GM18499 (cell line): Measurements from ENCODE around the gene ZNF385C.

Experiments
- ATAC-seq: cut with Tn5 transposase; IDR thresholded peaks from one replicate; pipeline ENCODE4 v1.9.1; 2021; ENCODE audit warnings: moderate number of reproducible peaks; ENCODE audit not compliant: insufficient read depth, unreplicated experiment

Gene ZNF385C

GRCh38 chr17:42079541-42079940 lies 18.7 kb downstream of the ZNF385C start:
- ATAC-seq: no peak

- no peak for ATAC-seq
Measured at GRCh38 chr17:42078396-42079043, 19.8 kb downstream of the ZNF385C start.

- no peak for ATAC-seq
Measured at GRCh38 chr17:42077755-42078154, 20.5 kb downstream of the ZNF385C start.

GRCh38 chr17:42076797-42077559 lies 21.3 kb downstream of the ZNF385C start:
- ATAC-seq: no peak

- ATAC-seq: no peak
Measured at GRCh38 chr17:42075789-42076188, 22.5 kb downstream of the ZNF385C start.

- ATAC-seq: no peak
Measured at GRCh38 chr17:42072323-42073187, 25.7 kb downstream of the ZNF385C start.

GRCh38 chr17:42071810-42072209 lies 26.5 kb downstream of the ZNF385C start:
- ATAC-seq: no peak

GRCh38 chr17:42068979-42069378 lies 29.3 kb downstream of the ZNF385C start:
- ATAC-seq: no peak

- no peak for ATAC-seq
Measured at GRCh38 chr17:42067371-42068091, 30.7 kb downstream of the ZNF385C start.

- no peak for ATAC-seq
Measured at GRCh38 chr17:42065201-42065600, 33.1 kb downstream of the ZNF385C start.

GRCh38 chr17:42062681-42063080 lies 35.6 kb downstream of the ZNF385C start:
- ATAC-seq: no peak

- no peak for ATAC-seq
Measured at GRCh38 chr17:42061646-42062487, 36.4 kb downstream of the ZNF385C start.

GRCh38 chr17:42060231-42060630 lies 38.0 kb downstream of the ZNF385C start:
- ATAC-seq: no peak

GRCh38 chr17:42059815-42060214 lies 38.5 kb downstream of the ZNF385C start:
- ATAC-seq: no peak

GRCh38 chr17:42058063-42058462 lies 40.2 kb downstream of the ZNF385C start:
- ATAC-seq: no peak

- no peak for ATAC-seq
Measured at GRCh38 chr17:42056635-42057034, 41.6 kb downstream of the ZNF385C start.

GRCh38 chr17:42055496-42055895 lies 42.8 kb downstream of the ZNF385C start:
- ATAC-seq: no peak

- no peak for ATAC-seq
Measured at GRCh38 chr17:42055027-42055426, 43.2 kb downstream of the ZNF385C start.

- ATAC-seq: no peak
Measured at GRCh38 chr17:42053731-42054500, 44.4 kb downstream of the ZNF385C start.
